Endothelial cell of umbilical vein (primary cell): Measurements from ENCODE around the gene ADAMTSL5. TPM values are rescaled to one million over a fixed set of nuclear protein-coding genes. Genes with fewer than 3 reads are reported as not detected.

ENCODE experiments used
- BruUV-seq: library from RNA; stranded (reverse); fragments of 400-500 nt; replicated peaks from 2 replicates; lab custom pipeline; 2021; lab: Mats Ljungman, UMichigan
- CTCF ChIA-PET: fragments of 300-600, 350-600 bp; sonication (Branson Sonifier 250); formaldehyde crosslinking; loops from one replicate; lab custom pipeline; 2021; ENCODE audit warnings: antibody characterized with exemption, inconsistent platforms; lab: Charles Lee
- POLR2A ChIA-PET: fragments of 300-600, 350-600 bp; sonication (Branson Sonifier 250); formaldehyde crosslinking; loops from one replicate; lab custom pipeline; 2021; ENCODE audit warnings: antibody characterized with exemption, inconsistent platforms; lab: Charles Lee
- DNase-seq: peaks from one replicate; pipeline ENCODE4 v3.0.0-alpha.2; 2011; ENCODE audit warnings: low read depth, low spot score
- FAIRE-seq: peaks from 2 replicates; lab custom pipeline; 2011; peaks lifted over from hg19 to GRCh38; lab: Jason Lieb, UNC
- H2AFZ ChIP-seq: 2 replicates; pipeline ENCODE4 v1.6.0; 2012; ENCODE audit warnings: low read depth, low read length, control low read depth, inconsistent platforms
- H3K27ac ChIP-seq: 2 replicates; pipeline ENCODE4 v1.5.1; 2011; ENCODE audit warnings: low read depth, mild to moderate bottlenecking, control low read depth, low read length, moderate library complexity; ENCODE audit not compliant: insufficient read depth
- H3K27me3 ChIP-seq, 2 experiments: 2 replicates each; pipeline versions ENCODE4 v1.6.0 to v1.6.1; 2011; ENCODE audit warnings: low read length in 2 of 2, mixed read lengths in 1 of 2; ENCODE audit not compliant: control insufficient read depth in 2 of 2, insufficient read depth in 2 of 2
- H3K36me3 ChIP-seq, 2 experiments: 2 replicates in 1 of 2; 3 replicates in 1 of 2; pipeline ENCODE4 v1.5.1; 2011; ENCODE audit warnings: low read length in 2 of 2, mild to moderate bottlenecking in 1 of 2, moderate library complexity in 1 of 2; ENCODE audit not compliant: control insufficient read depth in 2 of 2, insufficient read depth in 2 of 2; ENCODE audit errors: extremely low read depth in 1 of 2
- H3K4me1 ChIP-seq: 3 replicates; pipeline ENCODE4 v1.5.1; 2011; ENCODE audit warnings: mild to moderate bottlenecking, low read length; ENCODE audit not compliant: control insufficient read depth, insufficient read depth; ENCODE audit errors: extremely low read depth
- H3K4me2 ChIP-seq: 2 replicates; pipeline ENCODE4 v1.6.1; 2011; ENCODE audit warnings: low read length, control low read depth, mixed read lengths; ENCODE audit not compliant: insufficient read depth
- H3K4me3 ChIP-seq, 3 experiments: fragments of 200-600 bp in 1 of 3; sonication (generic), shearing (Covaris generic) in 1 of 3; replicated peaks in 1 of 3; 2 replicates each; pipeline ENCODE4 v1.5.1; 2011 to 2016; ENCODE audit warnings: control low read depth in 3 of 3, low read length in 3 of 3, mild to moderate bottlenecking in 2 of 3, inconsistent platforms in 1 of 3, low read depth in 1 of 3, moderate library complexity in 1 of 3; ENCODE audit not compliant: insufficient read depth in 1 of 3
- H3K79me2 ChIP-seq: 2 replicates; pipeline ENCODE4 v1.6.0; 2012; ENCODE audit warnings: low read length, inconsistent platforms; ENCODE audit not compliant: control insufficient read depth, insufficient read depth
- H3K9ac ChIP-seq: replicated peaks from 2 replicates; pipeline ENCODE3; 2011; ENCODE audit warnings: low read length, control low read depth; ENCODE audit not compliant: insufficient read depth; ENCODE audit errors: extremely low read depth
- H3K9me1 ChIP-seq: replicated peaks from 3 replicates; pipeline ENCODE4 v1.6.0; 2011; ENCODE audit warnings: mild to moderate bottlenecking, low read length; ENCODE audit not compliant: control insufficient read depth, insufficient read depth; ENCODE audit errors: extremely low read depth
- H3K9me3 ChIP-seq: replicated peaks from 2 replicates; pipeline ENCODE4 v1.5.1; 2012; ENCODE audit warnings: low read length, inconsistent platforms; ENCODE audit not compliant: control insufficient read depth, insufficient read depth
- H4K20me1 ChIP-seq: replicated peaks from 2 replicates; pipeline ENCODE3; 2011; ENCODE audit warnings: mild to moderate bottlenecking, low read length; ENCODE audit not compliant: control insufficient read depth, insufficient read depth; ENCODE audit errors: extremely low read depth
- EZH2 ChIP-seq: IDR thresholded peaks from 2 replicates; pipeline ENCODE4 v1.6.1; 2012; ENCODE audit warnings: borderline replicate concordance, low read depth, mild to moderate bottlenecking, moderate library complexity, low read length, inconsistent platforms; ENCODE audit not compliant: severe bottlenecking
- FOS ChIP-seq: IDR thresholded peaks from 2 replicates; pipeline ENCODE4 v1.6.1; 2011; ENCODE audit warnings: mild to moderate bottlenecking, low read length, moderate library complexity, borderline replicate concordance; ENCODE audit not compliant: insufficient read depth
- GATA2 ChIP-seq: IDR thresholded peaks from 2 replicates; pipeline ENCODE4 v1.7.0; 2011; ENCODE audit warnings: low read depth, mild to moderate bottlenecking, moderate library complexity, mixed read lengths, low read length; ENCODE audit not compliant: insufficient read length, insufficient read depth
- JUN ChIP-seq: IDR thresholded peaks from 2 replicates; pipeline ENCODE4 v1.6.1; 2011; ENCODE audit warnings: borderline replicate concordance, low read depth; ENCODE audit not compliant: insufficient read length, insufficient read depth
- MYC ChIP-seq: IDR thresholded peaks from one replicate; pipeline ENCODE4 v1.6.1; 2011; ENCODE audit warnings: mild to moderate bottlenecking, low read depth, low read length
- POLR2A ChIP-seq: IDR thresholded peaks from 2 replicates; pipeline ENCODE4 v1.6.1; 2012; ENCODE audit warnings: low read depth, mild to moderate bottlenecking, control low read depth, low read length
- POLR2AphosphoS5 ChIP-seq: IDR thresholded peaks from 2 replicates; pipeline ENCODE4 v1.6.1; 2012; ENCODE audit warnings: low read depth, mild to moderate bottlenecking, control low read depth, low read length, moderate library complexity; ENCODE audit not compliant: insufficient read depth
- dilution Hi-C: fragments of 300-500 bp; cut with MboI; formaldehyde crosslinking; loops from one replicate; pipeline ENCODE4 v1.15.0; 2019; ENCODE audit warnings: low sequenced_read_pairs; ENCODE audit not compliant: extremely low pct_ligation_motif_present
- intact Hi-C: fragments of 100-400 bp; cut with micrococcal nuclease; formaldehyde crosslinking; loops from one replicate; pipeline ENCODE4 v1.10.0; 2022
- polyA plus RNA-seq, 4 experiments: library from polyadenylated mRNA; depleted of rRNA in 3 of 4; stranded (reverse) in 3 of 4; unstranded in 1 of 4; fragments of >200 nt; gene quantifications; 2 replicates each; pipeline versions ENCODE4 v1.2.1 to v1.2.3, GENCODE V29; 2011 to 2012; ENCODE audit warnings: missing spikeins in 1 of 4
- total RNA-seq: library from RNA; stranded (reverse); gene quantifications from 2 replicates; pipeline ENCODE4 v1.2.3, GENCODE V29; 2021
- TF ChIP-seq, protein P1 (sequence below): IDR thresholded peaks from 2 replicates; pipeline ENCODE4 v1.6.1; 2011; ENCODE audit not compliant: insufficient read depth, insufficient read length
- TF ChIP-seq, protein P2 (sequence below), 2 donors: IDR thresholded peaks; 1 replicate in 1 of 2; 2 replicates in 1 of 2; pipeline ENCODE4 v1.5.1; 2011; ENCODE audit warnings: low read length in 2 of 2, mild to moderate bottlenecking in 2 of 2, moderate library complexity in 2 of 2, control low read depth in 1 of 2, inconsistent platforms in 1 of 2, low read depth in 1 of 2; ENCODE audit not compliant: insufficient read depth in 1 of 2; ENCODE audit errors: extremely low read depth in 1 of 2

The ADAMTSL5 gene
- total and polyA plus RNA-seq, 2 donors (not counting 3 experiments of a cell fraction or from before 2014, with no cell fraction given) = 0.07 TPM; not detected in 1

DNA sequence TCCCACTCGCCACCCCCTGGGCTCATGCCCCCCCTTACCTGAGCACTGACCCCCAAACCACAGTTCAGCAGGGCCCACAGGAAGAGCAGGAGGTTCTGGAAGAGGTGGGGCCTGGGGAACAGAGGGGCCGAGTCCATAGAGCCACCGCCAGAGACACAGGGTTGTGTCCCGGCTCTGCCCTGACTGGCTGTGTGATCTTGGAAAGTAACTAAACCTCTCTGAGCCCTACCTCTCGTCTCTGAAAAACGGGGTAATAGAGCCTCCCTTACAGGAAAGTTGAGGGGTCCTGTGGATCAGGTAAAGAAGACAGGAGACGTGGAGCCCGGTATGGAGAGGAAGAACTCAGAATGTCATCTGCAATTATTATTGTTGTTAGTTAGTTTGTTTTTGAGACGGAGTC, 2.0 kb downstream of the ADAMTSL5 start:
- intact Hi-C loops (loop anchor here (5.0 kb wide), 1 partner anchor 229 kb away; no protein-coding TSS in a partner anchor), dilution Hi-C loops (no loop called here)
- TF ChIP-seq, protein P1, sequence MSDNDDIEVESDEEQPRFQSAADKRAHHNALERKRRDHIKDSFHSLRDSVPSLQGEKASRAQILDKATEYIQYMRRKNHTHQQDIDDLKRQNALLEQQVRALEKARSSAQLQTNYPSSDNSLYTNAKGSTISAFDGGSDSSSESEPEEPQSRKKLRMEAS = no peak
- TF ChIP-seq FOS (no peak), POLR2AphosphoS5 (no peak), POLR2A (no peak), EZH2 (no peak), JUN (no peak), GATA2 (no peak), MYC (no peak)
- TF ChIP-seq, protein P2, sequence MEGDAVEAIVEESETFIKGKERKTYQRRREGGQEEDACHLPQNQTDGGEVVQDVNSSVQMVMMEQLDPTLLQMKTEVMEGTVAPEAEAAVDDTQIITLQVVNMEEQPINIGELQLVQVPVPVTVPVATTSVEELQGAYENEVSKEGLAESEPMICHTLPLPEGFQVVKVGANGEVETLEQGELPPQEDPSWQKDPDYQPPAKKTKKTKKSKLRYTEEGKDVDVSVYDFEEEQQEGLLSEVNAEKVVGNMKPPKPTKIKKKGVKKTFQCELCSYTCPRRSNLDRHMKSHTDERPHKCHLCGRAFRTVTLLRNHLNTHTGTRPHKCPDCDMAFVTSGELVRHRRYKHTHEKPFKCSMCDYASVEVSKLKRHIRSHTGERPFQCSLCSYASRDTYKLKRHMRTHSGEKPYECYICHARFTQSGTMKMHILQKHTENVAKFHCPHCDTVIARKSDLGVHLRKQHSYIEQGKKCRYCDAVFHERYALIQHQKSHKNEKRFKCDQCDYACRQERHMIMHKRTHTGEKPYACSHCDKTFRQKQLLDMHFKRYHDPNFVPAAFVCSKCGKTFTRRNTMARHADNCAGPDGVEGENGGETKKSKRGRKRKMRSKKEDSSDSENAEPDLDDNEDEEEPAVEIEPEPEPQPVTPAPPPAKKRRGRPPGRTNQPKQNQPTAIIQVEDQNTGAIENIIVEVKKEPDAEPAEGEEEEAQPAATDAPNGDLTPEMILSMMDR (IDR thresholded peaks at IDR 0.05; ENCODE audit: extremely low read depth in 1 of 2, insufficient read depth in 1 of 2, low read depth in 1 of 2, low read length in 2 of 2) = no peak
- no peak overlapping the region for H3K4me2 ChIP-seq
- no peaks in the 10 kb centered on the region for H3K36me3 ChIP-seq
- peaks cover 5 to 8% of the 10 kb centered on the region in 2 experiments for H3K27me3 ChIP-seq
- no TSS peak for BruUV-seq
- H3K4me1 ChIP-seq = no peaks in the 10 kb centered on the region
- FAIRE-seq = no peak
- POLR2A ChIA-PET = no interaction called here
- CTCF ChIA-PET = no interaction called here
- no peak overlapping the region for H3K9ac ChIP-seq
- H3K27ac ChIP-seq = no peak overlapping the region
- H3K9me1 ChIP-seq = no peaks in the 10 kb centered on the region
- no peaks in the 10 kb centered on the region for H3K9me3 ChIP-seq
- no peaks in the 10 kb centered on the region for H3K79me2 ChIP-seq
- DNase-seq = no peak
- H3K4me3 ChIP-seq = no peak overlapping the region
- H2AFZ ChIP-seq = no peak overlapping the region
- H4K20me1 ChIP-seq = no peaks in the 10 kb centered on the region
